ENCODE data around the gene LEF1. TPM values are rescaled to one million over a fixed set of nuclear protein-coding genes. Genes with fewer than 3 reads are reported as not detected.

LEF1 gene
- total RNA-seq, 5 donors from 2014 or later (not counting 1 experiment from before 2014, with no cell fraction given): 412 to 776 (median 500) TPM

DNA sequence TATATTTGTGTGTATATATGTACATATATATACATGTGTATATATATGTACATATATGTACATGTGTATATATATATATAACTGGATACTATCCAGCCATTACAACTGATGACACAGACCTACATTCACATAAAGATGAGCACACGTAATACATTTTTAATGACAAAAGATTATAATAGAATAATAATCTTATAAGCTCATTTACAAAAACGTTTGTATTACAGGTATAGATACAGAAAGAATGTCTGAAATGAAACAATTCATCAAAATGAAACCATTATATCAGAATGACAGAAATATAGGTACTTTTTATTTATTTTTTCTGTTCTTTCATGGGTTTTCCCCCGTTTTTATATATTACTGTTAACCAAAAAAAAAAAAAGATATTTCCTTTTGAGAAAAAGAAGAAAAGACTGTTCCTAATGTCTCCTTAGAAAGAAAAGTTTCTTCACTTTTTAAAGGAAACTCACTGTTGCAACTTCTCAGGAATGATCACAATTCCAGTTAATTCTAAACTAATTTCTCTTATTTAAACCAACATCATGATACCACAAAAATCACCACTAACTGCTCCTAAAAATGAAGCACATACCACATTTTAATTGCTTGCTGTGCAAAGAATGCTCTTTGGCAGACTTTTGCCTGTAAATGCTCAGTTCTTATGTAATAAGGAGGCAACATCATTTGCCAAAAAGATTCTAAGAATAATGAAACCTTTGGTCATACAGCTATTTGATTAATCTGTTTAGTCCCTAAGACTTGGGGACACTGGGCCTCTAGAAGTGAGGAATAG is 18.9 kb downstream of the LEF1 start:
- CTCF ChIA-PET: interaction anchor here (0.5 to 2.8 kb wide), 3 partner anchors 10 to 57 kb away, joined by 3 to 8 read pairs (median 3); no protein-coding TSS in a partner anchor
- Histone ChIP-seq H3K27me3 (replicated peaks in 1 of 2; ENCODE audit: control insufficient read depth in 2 of 2, extremely low read depth in 1 of 2, insufficient read depth in 2 of 2, low read length in 1 of 2) (peaks cover 0 to 2% of the 10 kb centered on the region in 2 experiments), H3K36me3 (ENCODE audit: control insufficient read depth in 2 of 2, extremely low read depth in 1 of 2, insufficient read depth in 1 of 2, low read length in 1 of 2) (peaks cover 4 to 40% of the 10 kb centered on the region in 2 donors), H3K4me1 (ENCODE audit: control insufficient read depth in 1 of 2, extremely low read depth in 1 of 2, insufficient read depth in 2 of 2, low read length in 2 of 2) (peaks cover 24 to 87% of the 10 kb centered on the region in 2 experiments), H3K4me3 (ENCODE audit: control insufficient read depth in 1 of 2, extremely low read depth in 1 of 2, low read length in 1 of 2) (no peak overlapping the region), H3K9me3 (no peaks in the 10 kb centered on the region), H3K27ac (ENCODE audit: low read length) (peak overlapping the region; percentile 27)
- DNase-seq (no peak), ATAC-seq (replicated peaks in 1 of 4) (no peak)
- Mint-ChIP-seq H3K4me1 (peaks cover 77 to 82% (median 81%) of the 10 kb centered on the region in 3 donors), H3K27ac (peak overlapping the region; percentile 56 to 85), H3K36me3 (peaks cover 40% of the 10 kb centered on the region), H3K9me3 (no peaks in the 10 kb centered on the region), H3K4me3 (peak overlapping the region; percentile 35 to 58 (median 43)), H3K27me3 (no peaks in the 10 kb centered on the region)
- no CpG with 5 or more reads among the region's 3 CpGs for WGBS (ENCODE audit: insufficient coverage)
- POLR2A ChIA-PET: interaction anchor here in 1 of 2 donors (1.1 kb wide), 1 partner anchor 318 kb away, joined by 3 read pairs; no protein-coding TSS in a partner anchor

DNA sequence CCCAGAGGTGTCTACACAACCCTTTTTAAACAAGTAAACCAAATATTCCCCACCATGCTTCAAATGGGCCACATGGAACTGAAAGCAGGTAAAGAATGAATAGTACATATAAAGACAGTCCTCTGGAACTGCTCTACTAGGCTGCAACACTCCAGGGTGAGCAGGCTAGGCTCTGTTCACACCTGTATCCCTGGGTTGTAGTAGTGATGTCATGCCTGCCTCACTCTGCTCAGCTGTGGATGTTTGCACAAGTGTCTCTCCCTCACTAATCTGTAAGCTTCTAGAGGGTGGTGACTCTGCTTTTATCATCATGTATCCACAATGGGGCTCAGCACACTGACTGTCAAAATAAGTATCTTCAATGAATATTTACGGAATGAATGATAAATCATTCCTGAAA is 20.4 kb downstream of the LEF1 start:
- H3K4me3 Mint-ChIP-seq: peak overlapping the region; percentile 49 to 86 (median 67)
- no peaks in the 10 kb centered on the region for H3K27me3 Mint-ChIP-seq
- H3K36me3 ChIP-seq (ENCODE audit: control insufficient read depth in 2 of 2, extremely low read depth in 1 of 2, insufficient read depth in 1 of 2, low read length in 1 of 2): peaks cover 4 to 32% of the 10 kb centered on the region in 2 donors
- peaks cover 49% of the 10 kb centered on the region for H3K36me3 Mint-ChIP-seq
- peak overlapping the region in 1 of 2 donors; percentile 33 for H3K4me3 ChIP-seq (ENCODE audit: control insufficient read depth in 1 of 2, extremely low read depth in 1 of 2, low read length in 1 of 2)
- no peaks in the 10 kb centered on the region for H3K9me3 Mint-ChIP-seq
- H3K9me3 ChIP-seq: no peaks in the 10 kb centered on the region
- peaks cover 37 to 84% of the 10 kb centered on the region in 2 experiments for H3K4me1 ChIP-seq (ENCODE audit: control insufficient read depth in 1 of 2, extremely low read depth in 1 of 2, insufficient read depth in 2 of 2, low read length in 2 of 2)
- no CpG with 5 or more reads among the region's 1 CpG for WGBS (ENCODE audit: insufficient coverage)
- H3K27me3 ChIP-seq (replicated peaks in 1 of 2; ENCODE audit: control insufficient read depth in 2 of 2, extremely low read depth in 1 of 2, insufficient read depth in 2 of 2, low read length in 1 of 2): peaks cover 0 to 2% of the 10 kb centered on the region in 2 experiments
- ATAC-seq (replicated peaks in 1 of 4) (peak; percentile 29 to 74 (median 45)), DNase-seq (peak in 14 of 35 experiments; percentile 29 to 69 (median 42))
- ChIA-PET POLR2A (no interaction called here), CTCF (interaction anchor here in 1 of 2 donors (2.8 kb wide), 1 partner anchor 11 kb away, joined by 8 read pairs; no protein-coding TSS in a partner anchor)
- peak overlapping the region; percentile 38 for H3K27ac ChIP-seq (ENCODE audit: low read length)
- peaks cover 91 to 92% (median 92%) of the 10 kb centered on the region in 3 donors for H3K4me1 Mint-ChIP-seq
- peak overlapping the region; percentile 73 to 76 for H3K27ac Mint-ChIP-seq

DNA sequence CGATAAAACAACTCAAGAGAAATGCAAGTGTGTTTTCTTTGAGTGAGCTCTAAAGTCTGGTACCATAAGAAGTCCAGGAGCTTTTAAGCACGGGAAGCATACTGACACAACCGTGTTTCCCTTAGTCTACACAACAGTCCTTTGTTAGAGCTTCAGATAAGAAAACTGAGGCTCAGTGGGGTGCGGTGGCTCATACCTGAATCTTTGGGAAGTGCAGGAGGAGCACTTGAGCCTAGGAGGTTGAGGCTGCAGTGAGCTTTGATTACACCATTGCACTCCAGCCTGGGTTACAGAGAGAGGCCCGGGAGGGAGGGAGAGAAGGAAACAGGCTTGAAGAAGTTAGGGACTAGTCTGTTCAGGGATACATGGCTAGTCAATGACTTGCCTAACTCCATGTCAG is 21.9 kb downstream of the LEF1 start:
- Mint-ChIP-seq H3K36me3 (peaks cover 36% of the 10 kb centered on the region), H3K4me3 (peak overlapping the region; percentile 47 to 86 (median 67)), H3K27ac (peak overlapping the region; percentile 73 to 76), H3K9me3 (no peaks in the 10 kb centered on the region), H3K27me3 (no peaks in the 10 kb centered on the region), H3K4me1 (peaks cover 90 to 92% (median 91%) of the 10 kb centered on the region in 3 donors)
- H3K4me3 ChIP-seq (ENCODE audit: control insufficient read depth in 1 of 2, extremely low read depth in 1 of 2, low read length in 1 of 2): no peak overlapping the region
- peaks cover 0 to 2% of the 10 kb centered on the region in 2 experiments for H3K27me3 ChIP-seq (replicated peaks in 1 of 2; ENCODE audit: control insufficient read depth in 2 of 2, extremely low read depth in 1 of 2, insufficient read depth in 2 of 2, low read length in 1 of 2)
- DNase-seq (no peak), ATAC-seq (replicated peaks in 1 of 4) (no peak)
- WGBS (ENCODE audit: insufficient coverage): 50% methylated on average over 1 of the region's 5 CpGs
- H3K4me1 ChIP-seq (ENCODE audit: control insufficient read depth in 1 of 2, extremely low read depth in 1 of 2, insufficient read depth in 2 of 2, low read length in 2 of 2): peaks cover 26 to 82% of the 10 kb centered on the region in 2 experiments
- H3K9me3 ChIP-seq: no peaks in the 10 kb centered on the region
- peaks cover 0 to 25% of the 10 kb centered on the region in 2 donors for H3K36me3 ChIP-seq (ENCODE audit: control insufficient read depth in 2 of 2, extremely low read depth in 1 of 2, insufficient read depth in 1 of 2, low read length in 1 of 2)
- H3K27ac ChIP-seq (ENCODE audit: low read length): peak overlapping the region; percentile 42
- ChIA-PET POLR2A (interaction anchor here (0.6 to 1.2 kb wide), 3 partner anchors 8 to 24 kb away, joined by 3 to 7 read pairs (median 3); no protein-coding TSS in a partner anchor), CTCF (interaction anchor here (0.7 to 1.2 kb wide), 4 partner anchors 10 to 78 kb away, joined by 3 read pairs; no protein-coding TSS in a partner anchor)

DNA sequence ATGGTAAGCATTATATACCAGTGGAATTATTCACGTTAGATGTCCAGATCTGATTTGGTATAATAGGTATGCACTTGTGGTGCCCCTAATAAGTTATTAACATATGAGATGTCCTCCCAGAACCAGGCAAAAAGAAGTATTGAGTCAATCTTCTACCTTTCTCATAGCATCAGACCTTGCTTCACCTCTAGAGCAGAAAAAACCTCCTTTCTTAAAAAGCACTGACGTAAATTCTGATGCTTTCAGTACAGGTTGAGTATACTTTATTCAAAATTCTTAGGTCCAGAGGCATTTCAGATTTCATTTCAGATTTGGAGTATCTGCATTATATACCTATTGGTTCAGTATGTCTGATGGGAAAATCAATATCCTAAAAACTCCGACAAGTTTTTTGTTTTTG is 22.4 kb downstream of the LEF1 start:
- H3K36me3 Mint-ChIP-seq: peaks cover 36% of the 10 kb centered on the region

DNA sequence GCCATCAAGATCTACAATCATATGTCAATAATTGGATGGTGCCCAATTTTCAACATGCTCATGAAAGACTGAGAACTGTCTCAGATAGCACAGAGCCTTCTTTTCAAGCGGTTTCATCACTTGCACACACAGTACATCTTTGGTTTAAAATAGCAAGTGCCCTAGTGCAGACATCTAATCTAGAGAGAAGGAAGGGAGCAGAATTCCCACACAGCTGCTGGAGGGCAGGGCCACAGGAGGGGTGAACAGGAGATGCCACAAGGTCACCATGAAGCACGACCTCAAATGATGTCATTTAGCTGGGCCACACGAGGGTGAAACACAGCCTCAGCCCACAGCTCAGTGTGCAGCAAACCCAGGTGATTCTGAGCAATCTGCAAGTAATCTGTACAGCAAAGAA is 24.3 kb downstream of the LEF1 start:
- ChIA-PET CTCF (interaction anchor here (0.6 to 1.6 kb wide), 6 partner anchors 11 to 1903 kb away, joined by 3 to 9 read pairs (median 6); no protein-coding TSS in a partner anchor), POLR2A (interaction anchor here (0.5 to 1.1 kb wide), 6 partner anchors 13 to 89 kb away, joined by 3 to 13 read pairs (median 4); no protein-coding TSS in a partner anchor)
- H3K27ac Mint-ChIP-seq: peak overlapping the region; percentile 67 to 76
- H3K36me3 Mint-ChIP-seq: peaks cover 38% of the 10 kb centered on the region
- peaks cover 0 to 17% of the 10 kb centered on the region in 2 donors for H3K36me3 ChIP-seq (ENCODE audit: control insufficient read depth in 2 of 2, extremely low read depth in 1 of 2, insufficient read depth in 1 of 2, low read length in 1 of 2)
- peak; percentile 39 to 42 (median 40) for ATAC-seq (replicated peaks in 1 of 4)
- 6% methylated on average over 2 of the region's 3 CpGs for WGBS (ENCODE audit: insufficient coverage)
- peak in 3 of 35 experiments; percentile 5 to 51 (median 24) for DNase-seq
- peaks cover 40 to 80% of the 10 kb centered on the region in 2 experiments for H3K4me1 ChIP-seq (ENCODE audit: control insufficient read depth in 1 of 2, extremely low read depth in 1 of 2, insufficient read depth in 2 of 2, low read length in 2 of 2)
- H3K4me3 ChIP-seq (ENCODE audit: control insufficient read depth in 1 of 2, extremely low read depth in 1 of 2, low read length in 1 of 2): peak overlapping the region in 1 of 2 donors; percentile 19
- H3K4me1 Mint-ChIP-seq: peaks cover 93 to 96% (median 94%) of the 10 kb centered on the region in 3 donors
- H3K9me3 ChIP-seq: no peaks in the 10 kb centered on the region
- no peaks in the 10 kb centered on the region for H3K9me3 Mint-ChIP-seq
- no peaks in the 10 kb centered on the region for H3K27me3 Mint-ChIP-seq
- peaks cover 0 to 2% of the 10 kb centered on the region in 2 experiments for H3K27me3 ChIP-seq (replicated peaks in 1 of 2; ENCODE audit: control insufficient read depth in 2 of 2, extremely low read depth in 1 of 2, insufficient read depth in 2 of 2, low read length in 1 of 2)
- peak overlapping the region; percentile 1 for H3K27ac ChIP-seq (ENCODE audit: low read length)
- H3K4me3 Mint-ChIP-seq: peak overlapping the region; percentile 49 to 86 (median 68)

More for the DNA sequence above, 22.4 kb downstream of the LEF1 start:
- no peaks in the 10 kb centered on the region for H3K9me3 Mint-ChIP-seq
- peak in 1 of 4 experiments; percentile 50 for ATAC-seq (replicated peaks in 1 of 4)
- Histone ChIP-seq H3K4me3 (ENCODE audit: control insufficient read depth in 1 of 2, extremely low read depth in 1 of 2, low read length in 1 of 2) (no peak overlapping the region), H3K27ac (ENCODE audit: low read length) (peak overlapping the region; percentile 25), H3K9me3 (no peaks in the 10 kb centered on the region), H3K27me3 (replicated peaks in 1 of 2; ENCODE audit: control insufficient read depth in 2 of 2, extremely low read depth in 1 of 2, insufficient read depth in 2 of 2, low read length in 1 of 2) (peaks cover 0 to 2% of the 10 kb centered on the region in 2 experiments), H3K4me1 (ENCODE audit: control insufficient read depth in 1 of 2, extremely low read depth in 1 of 2, insufficient read depth in 2 of 2, low read length in 2 of 2) (peaks cover 29 to 82% of the 10 kb centered on the region in 2 experiments), H3K36me3 (ENCODE audit: control insufficient read depth in 2 of 2, extremely low read depth in 1 of 2, insufficient read depth in 1 of 2, low read length in 1 of 2) (peaks cover 0 to 20% of the 10 kb centered on the region in 2 donors)
- H3K27me3 Mint-ChIP-seq: no peaks in the 10 kb centered on the region
- WGBS (ENCODE audit: insufficient coverage): no CpG with 5 or more reads among the region's 3 CpGs
- H3K4me1 Mint-ChIP-seq: peaks cover 90 to 92% (median 91%) of the 10 kb centered on the region in 3 donors
- H3K4me3 Mint-ChIP-seq: peak overlapping the region in 2 of 3 donors; percentile 67 to 86
- H3K27ac Mint-ChIP-seq: peak overlapping the region; percentile 73 to 76
- peak in 1 of 35 experiments; percentile 38 for DNase-seq
- POLR2A ChIA-PET: interaction anchor here (0.9 to 1.2 kb wide), 3 partner anchors 9 kb away, joined by 3 to 7 read pairs (median 4); no protein-coding TSS in a partner anchor
- CTCF ChIA-PET: interaction anchor here (0.7 to 1.2 kb wide), 4 partner anchors 10 to 78 kb away, joined by 3 read pairs; no protein-coding TSS in a partner anchor

All from T-cell (primary cell).